ENCODE results near the gene RFC3. TPM values are rescaled to one million over a fixed set of nuclear protein-coding genes. Genes with fewer than 3 reads are reported as not detected.

RFC3 gene
- total and polyA plus RNA-seq, 2 of the 13 experiments (the other 11 are each of a cell fraction or from before 2014, with no cell fraction given) = 16.0 to 55.7 TPM

DNA sequence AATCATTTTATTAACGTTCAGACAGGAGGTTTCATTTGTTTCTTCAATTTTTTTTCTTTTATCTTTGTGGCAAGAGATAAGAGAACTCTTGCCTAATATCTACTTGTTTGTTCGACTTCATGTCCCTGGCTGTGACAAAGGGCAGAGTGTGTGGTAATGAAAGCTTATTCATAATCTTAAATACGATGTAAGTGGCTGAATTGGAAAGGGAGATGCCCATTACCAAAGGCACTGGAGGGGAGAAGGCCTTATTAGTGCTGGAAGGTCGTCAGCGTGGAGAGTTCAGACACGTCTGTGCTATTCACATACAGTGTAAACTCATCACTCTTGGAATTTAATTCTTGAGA is 54.0 kb downstream of the RFC3 start (continued):
- TF ChIP-seq, protein P1, sequence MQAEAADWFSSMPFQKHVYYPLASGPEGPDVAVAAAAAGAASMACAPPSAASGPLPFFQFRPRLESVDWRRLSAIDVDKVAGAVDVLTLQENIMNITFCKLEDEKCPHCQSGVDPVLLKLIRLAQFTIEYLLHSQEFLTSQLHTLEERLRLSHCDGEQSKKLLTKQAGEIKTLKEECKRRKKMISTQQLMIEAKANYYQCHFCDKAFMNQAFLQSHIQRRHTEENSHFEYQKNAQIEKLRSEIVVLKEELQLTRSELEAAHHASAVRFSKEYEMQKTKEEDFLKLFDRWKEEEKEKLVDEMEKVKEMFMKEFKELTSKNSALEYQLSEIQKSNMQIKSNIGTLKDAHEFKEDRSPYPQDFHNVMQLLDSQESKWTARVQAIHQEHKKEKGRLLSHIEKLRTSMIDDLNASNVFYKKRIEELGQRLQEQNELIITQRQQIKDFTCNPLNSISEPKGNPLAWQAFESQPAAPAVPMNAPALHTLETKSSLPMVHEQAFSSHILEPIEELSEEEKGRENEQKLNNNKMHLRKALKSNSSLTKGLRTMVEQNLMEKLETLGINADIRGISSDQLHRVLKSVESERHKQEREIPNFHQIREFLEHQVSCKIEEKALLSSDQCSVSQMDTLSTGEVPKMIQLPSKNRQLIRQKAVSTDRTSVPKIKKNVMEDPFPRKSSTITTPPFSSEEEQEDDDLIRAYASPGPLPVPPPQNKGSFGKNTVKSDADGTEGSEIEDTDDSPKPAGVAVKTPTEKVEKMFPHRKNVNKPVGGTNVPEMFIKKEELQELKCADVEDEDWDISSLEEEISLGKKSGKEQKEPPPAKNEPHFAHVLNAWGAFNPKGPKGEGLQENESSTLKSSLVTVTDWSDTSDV (CRISPR knock-in tag; IDR thresholded peaks at IDR 0.05) = no peak
- TF ChIP-seq, protein P2, sequence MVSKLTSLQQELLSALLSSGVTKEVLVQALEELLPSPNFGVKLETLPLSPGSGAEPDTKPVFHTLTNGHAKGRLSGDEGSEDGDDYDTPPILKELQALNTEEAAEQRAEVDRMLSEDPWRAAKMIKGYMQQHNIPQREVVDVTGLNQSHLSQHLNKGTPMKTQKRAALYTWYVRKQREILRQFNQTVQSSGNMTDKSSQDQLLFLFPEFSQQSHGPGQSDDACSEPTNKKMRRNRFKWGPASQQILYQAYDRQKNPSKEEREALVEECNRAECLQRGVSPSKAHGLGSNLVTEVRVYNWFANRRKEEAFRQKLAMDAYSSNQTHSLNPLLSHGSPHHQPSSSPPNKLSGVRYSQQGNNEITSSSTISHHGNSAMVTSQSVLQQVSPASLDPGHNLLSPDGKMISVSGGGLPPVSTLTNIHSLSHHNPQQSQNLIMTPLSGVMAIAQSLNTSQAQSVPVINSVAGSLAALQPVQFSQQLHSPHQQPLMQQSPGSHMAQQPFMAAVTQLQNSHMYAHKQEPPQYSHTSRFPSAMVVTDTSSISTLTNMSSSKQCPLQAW (CRISPR knock-in tag; IDR thresholded peaks at IDR 0.05) = no peak
- TF ChIP-seq ZNF362 (CRISPR knock-in tag; IDR thresholded peaks at IDR 0.05; ENCODE audit: borderline replicate concordance) (peak; percentile 80), MEIS2 (CRISPR knock-in tag; IDR thresholded peaks at IDR 0.05) (no peak), HOXD1 (CRISPR knock-in tag; IDR thresholded peaks at IDR 0.05) (no peak), RBFOX2 (IDR thresholded peaks at IDR 0.05; ENCODE audit: low read depth, low read length) (no peak), NCOA2 (CRISPR knock-in tag; IDR thresholded peaks at IDR 0.05) (peak; percentile 86), ZNF17 (CRISPR knock-in tag; IDR thresholded peaks at IDR 0.05) (no peak), FOXK2 (IDR thresholded peaks at IDR 0.05) (no peak), ZNF260 (CRISPR knock-in tag; IDR thresholded peaks at IDR 0.05; ENCODE audit: borderline replicate concordance, low read depth) (no peak), PRDM4 (CRISPR knock-in tag; IDR thresholded peaks at IDR 0.05; ENCODE audit: borderline replicate concordance) (no peak), ZNF572 (CRISPR knock-in tag; IDR thresholded peaks at IDR 0.05) (no peak), TEAD3 (CRISPR knock-in tag; optimal IDR thresholded peaks at IDR 0.05; ENCODE audit: borderline replicate concordance) (no peak), ZNF746 (CRISPR knock-in tag; IDR thresholded peaks at IDR 0.05) (no peak), BCLAF1 (IDR thresholded peaks at IDR 0.05) (no peak), JDP2 (CRISPR knock-in tag; IDR thresholded peaks at IDR 0.05; ENCODE audit: borderline replicate concordance) (no peak), KDM6A (CRISPR knock-in tag; IDR thresholded peaks at IDR 0.05; ENCODE audit: low read depth) (no peak), SMAD1 (CRISPR knock-in tag; IDR thresholded peaks at IDR 0.05; ENCODE audit: borderline replicate concordance, low read depth) (no peak)
- TF ChIP-seq, protein P3, sequence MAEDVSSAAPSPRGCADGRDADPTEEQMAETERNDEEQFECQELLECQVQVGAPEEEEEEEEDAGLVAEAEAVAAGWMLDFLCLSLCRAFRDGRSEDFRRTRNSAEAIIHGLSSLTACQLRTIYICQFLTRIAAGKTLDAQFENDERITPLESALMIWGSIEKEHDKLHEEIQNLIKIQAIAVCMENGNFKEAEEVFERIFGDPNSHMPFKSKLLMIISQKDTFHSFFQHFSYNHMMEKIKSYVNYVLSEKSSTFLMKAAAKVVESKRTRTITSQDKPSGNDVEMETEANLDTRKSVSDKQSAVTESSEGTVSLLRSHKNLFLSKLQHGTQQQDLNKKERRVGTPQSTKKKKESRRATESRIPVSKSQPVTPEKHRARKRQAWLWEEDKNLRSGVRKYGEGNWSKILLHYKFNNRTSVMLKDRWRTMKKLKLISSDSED (CRISPR knock-in tag; IDR thresholded peaks at IDR 0.05) = no peak
